Subcutaneous adipose tissue (tissue), 4 donors: ENCODE results near the gene TLE1. TPM values are rescaled to one million over a fixed set of nuclear protein-coding genes. Genes with fewer than 3 reads are reported as not detected.

ENCODE experiments used
- total RNA-seq, 4 donors: library from RNA; depleted of rRNA; stranded (reverse); fragments of >200 nt; gene quantifications; one replicate each; pipeline ENCODE4 v1.1.0, GENCODE V29; 2016
- TF ChIP-seq, protein P1 (sequence below): fragments of 450-650 bp; IDR thresholded peaks from one replicate; pipeline ENCODE4 v1.5.1; 2016; ENCODE audit warnings: low read depth, mild to moderate bottlenecking, control low read depth, antibody characterized with exemption, moderate library complexity

Gene TLE1
- total RNA-seq, 4 donors from 2014 or later, result 37.7 to 109 (median 53.6) TPM

GRCh38 chr9:81664638-81665222 lies 24.6 kb downstream of the TLE1 start:
- TF ChIP-seq, protein P1, sequence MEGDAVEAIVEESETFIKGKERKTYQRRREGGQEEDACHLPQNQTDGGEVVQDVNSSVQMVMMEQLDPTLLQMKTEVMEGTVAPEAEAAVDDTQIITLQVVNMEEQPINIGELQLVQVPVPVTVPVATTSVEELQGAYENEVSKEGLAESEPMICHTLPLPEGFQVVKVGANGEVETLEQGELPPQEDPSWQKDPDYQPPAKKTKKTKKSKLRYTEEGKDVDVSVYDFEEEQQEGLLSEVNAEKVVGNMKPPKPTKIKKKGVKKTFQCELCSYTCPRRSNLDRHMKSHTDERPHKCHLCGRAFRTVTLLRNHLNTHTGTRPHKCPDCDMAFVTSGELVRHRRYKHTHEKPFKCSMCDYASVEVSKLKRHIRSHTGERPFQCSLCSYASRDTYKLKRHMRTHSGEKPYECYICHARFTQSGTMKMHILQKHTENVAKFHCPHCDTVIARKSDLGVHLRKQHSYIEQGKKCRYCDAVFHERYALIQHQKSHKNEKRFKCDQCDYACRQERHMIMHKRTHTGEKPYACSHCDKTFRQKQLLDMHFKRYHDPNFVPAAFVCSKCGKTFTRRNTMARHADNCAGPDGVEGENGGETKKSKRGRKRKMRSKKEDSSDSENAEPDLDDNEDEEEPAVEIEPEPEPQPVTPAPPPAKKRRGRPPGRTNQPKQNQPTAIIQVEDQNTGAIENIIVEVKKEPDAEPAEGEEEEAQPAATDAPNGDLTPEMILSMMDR, result no peak

- TF ChIP-seq, protein P1, result no peak
These were observed 28.0 kb downstream of the TLE1 start for GRCh38 chr9:81661339-81661738.

- TF ChIP-seq, protein P1, result no peak
These were observed 32.4 kb downstream of the TLE1 start for GRCh38 chr9:81656871-81657337.

GRCh38 chr9:81656004-81656403 lies 33.3 kb downstream of the TLE1 start:
- TF ChIP-seq, protein P1, result no peak

DNA sequence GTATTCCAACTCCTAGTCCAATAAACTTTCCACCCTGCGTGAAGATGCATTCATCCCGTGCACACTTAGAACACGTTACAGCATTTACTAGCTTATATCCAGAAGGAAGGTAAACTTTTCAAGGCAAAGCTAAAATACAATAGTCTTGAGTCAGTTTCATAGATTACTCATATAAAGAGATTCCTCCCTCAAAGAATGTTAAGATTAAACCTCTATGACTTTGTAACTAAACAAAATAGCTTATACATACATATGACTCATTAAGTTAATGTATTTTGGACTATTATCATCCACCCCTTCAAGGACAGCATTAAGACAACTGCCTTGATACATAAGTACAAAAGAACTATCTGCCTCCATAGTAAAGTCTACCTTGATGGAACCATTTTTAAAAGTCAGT lies 36.1 kb downstream of the TLE1 start:
- TF ChIP-seq, protein P1, result no peak

- TF ChIP-seq, protein P1, result no peak
These were observed 37.2 kb downstream of the TLE1 start for GRCh38 chr9:81652058-81652687.

DNA sequence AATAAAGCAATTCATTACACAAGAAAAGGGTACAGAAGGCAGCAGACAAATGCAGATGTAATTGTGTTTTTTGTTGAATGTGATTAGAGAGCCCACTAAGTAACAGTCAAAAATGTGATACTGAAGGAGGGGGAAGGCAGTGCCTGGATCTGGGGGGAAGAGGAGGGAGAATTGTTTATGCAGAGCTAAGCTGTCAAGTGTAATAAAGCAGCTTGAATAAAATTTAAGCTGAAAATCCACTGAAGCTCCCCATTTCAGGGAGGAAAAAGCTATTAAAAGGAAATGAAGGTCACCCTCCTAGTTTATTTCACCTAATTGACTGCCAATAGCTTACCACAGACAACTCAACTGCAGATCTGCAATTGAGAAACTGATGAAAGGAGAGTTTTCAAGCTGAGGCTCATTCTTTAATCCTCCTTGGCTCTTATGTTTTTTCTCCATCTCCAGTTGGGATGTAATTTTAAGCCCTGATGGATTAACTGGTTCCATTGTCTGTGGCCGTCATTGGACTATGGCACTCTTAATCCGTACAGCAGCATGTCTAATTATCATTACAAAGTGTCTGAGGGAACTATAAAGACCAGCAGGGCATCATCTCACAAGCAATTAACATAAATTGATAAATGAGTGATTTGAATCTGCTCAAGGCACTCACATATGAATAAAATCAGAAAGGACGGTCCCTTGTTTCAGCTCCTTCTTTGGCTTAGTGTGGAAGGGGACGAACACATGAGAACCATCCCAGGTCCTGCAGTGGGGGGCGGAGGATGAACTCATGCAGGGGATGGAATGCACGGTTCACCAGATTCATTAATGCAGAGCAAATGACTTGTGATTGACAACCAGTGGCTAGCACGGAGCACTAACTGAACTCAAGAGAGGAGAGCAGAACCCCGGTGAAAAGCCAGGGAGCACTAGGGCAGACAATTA lies 38.5 kb downstream of the TLE1 start:
- TF ChIP-seq, protein P1, result no peak
